Gastroesophageal sphincter (tissue), 3 donors: ENCODE measurements around the gene SELENBP1.

Source experiments
- CTCF ChIP-seq, 4 experiments: fragments of 200-600 bp in 2 of 4; fragments of 450-650 bp in 2 of 4; sonication (generic) in 1 of 4; IDR thresholded peaks; one replicate each; pipeline ENCODE4 v1.5.1; 2017 to 2019; ENCODE audit warnings: antibody characterized with exemption in 4 of 4, mild to moderate bottlenecking in 2 of 4, moderate library complexity in 2 of 4
- POLR2AphosphoS5 ChIP-seq: sonication (generic); formaldehyde crosslinking; IDR thresholded peaks from one replicate; pipeline ENCODE4 v1.6.1; 2017; ENCODE audit warnings: antibody characterized with exemption

- TF ChIP-seq CTCF (IDR thresholded peaks at IDR 0.05) (no peak), POLR2AphosphoS5 (no peak)
Measured at GRCh38 chr1:151401860-151402259, 29.4 kb upstream of the SELENBP1 start.
